Measurements from ENCODE around the gene ANKRD34A.

DNA sequence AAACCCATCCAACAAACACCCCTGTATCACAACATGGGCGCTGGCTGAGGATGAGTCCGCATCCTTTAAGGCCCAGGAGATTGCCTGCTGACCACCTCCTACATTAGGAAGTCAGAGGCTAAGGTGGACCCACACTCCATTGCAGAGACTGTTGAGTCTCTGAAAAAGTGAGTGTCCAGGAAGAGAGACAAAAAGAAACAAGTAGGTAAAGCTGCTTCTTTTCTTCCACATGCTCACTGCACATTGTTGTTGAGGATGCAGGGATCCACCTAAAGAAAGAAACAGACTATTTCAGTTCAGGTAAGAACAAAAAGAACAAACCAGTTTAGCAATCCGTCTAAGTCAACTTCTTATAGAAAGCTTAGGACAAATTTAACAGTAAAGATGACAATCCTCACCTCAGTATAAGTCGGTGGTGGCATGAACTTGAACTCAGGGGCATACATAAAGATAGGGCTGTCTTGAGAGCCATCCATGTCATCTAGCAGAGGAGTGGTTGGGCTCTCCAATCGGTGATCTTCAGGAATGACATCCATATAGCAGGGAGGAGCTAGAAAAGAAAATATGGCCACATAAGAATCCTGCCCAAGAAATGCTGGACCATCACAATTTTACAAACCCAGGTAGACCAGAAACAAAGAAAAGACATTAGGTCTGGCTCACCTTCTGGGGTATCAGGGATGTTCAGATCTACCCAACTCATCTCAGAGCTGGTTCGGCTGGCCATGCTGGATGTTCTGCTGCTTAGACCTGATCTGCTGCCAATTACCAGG is 29.4 kb upstream of the ANKRD34A start:
- TF ChIP-seq CTCF (IDR thresholded peaks at IDR 0.05; ENCODE audit: borderline replicate concordance, extremely low read depth, low read length, poor library complexity, severe bottlenecking) (no peak), EZH2 (IDR thresholded peaks at IDR 0.05; ENCODE audit: borderline replicate concordance, low read depth, low read length, severe bottlenecking) (no peak)
